Neural progenitor cell (in vitro differentiated cells): ENCODE results near the gene CDK5RAP3. TPM values are rescaled to one million over a fixed set of nuclear protein-coding genes. Genes with fewer than 3 reads are reported as not detected.

Source experiments
- DNase-seq: peaks from one replicate; pipeline ENCODE4 v3.0.0-alpha.2; 2016; ENCODE audit warnings: low spot score
- H2AFZ ChIP-seq: fragments of 200-600 bp; sonication (generic); replicated peaks from 2 replicates; pipeline ENCODE4 v1.6.1; 2016; ENCODE audit warnings: antibody characterized with exemption
- H3F3A ChIP-seq: fragments of 200-600 bp; sonication (generic); 2 replicates; pipeline ENCODE4 v1.6.1; 2016; ENCODE audit warnings: antibody characterized with exemption, low read depth
- H3K27ac ChIP-seq: fragments of 200-600 bp; sonication (generic); 2 replicates; pipeline ENCODE4 v1.5.1; 2016; ENCODE audit warnings: mild to moderate bottlenecking
- H3K27me3 ChIP-seq: fragments of 200-600 bp; sonication (generic); 2 replicates; pipeline ENCODE4 v1.6.1; 2016; ENCODE audit warnings: mild to moderate bottlenecking, moderate library complexity
- H3K36me3 ChIP-seq: fragments of 200-600 bp; sonication (generic); 2 replicates; pipeline ENCODE4 v1.5.1; 2016
- H3K4me1 ChIP-seq: fragments of 200-600 bp; sonication (generic); 2 replicates; pipeline ENCODE4 v1.6.1; 2016; ENCODE audit warnings: mixed run types
- H3K4me2 ChIP-seq: fragments of 200-600 bp; sonication (generic); 2 replicates; pipeline ENCODE4 v1.6.1; 2016
- H3K4me3 ChIP-seq: fragments of 200-600 bp; sonication (generic); 2 replicates; pipeline ENCODE4 v1.5.1; 2016
- H3K79me2 ChIP-seq: fragments of 200-600 bp; sonication (generic); 2 replicates; pipeline ENCODE4 v1.6.1; 2016; ENCODE audit warnings: low read depth
- H3K9ac ChIP-seq: fragments of 200-600 bp; sonication (generic); 2 replicates; pipeline ENCODE4 v1.6.1; 2016
- H3K9me3 ChIP-seq: fragments of 200-600 bp; sonication (generic); 2 replicates; pipeline ENCODE4 v1.5.1; 2016; ENCODE audit warnings: low read depth
- H4K20me1 ChIP-seq: fragments of 200-600 bp; sonication (generic); 2 replicates; pipeline ENCODE4 v1.6.1; 2016; ENCODE audit warnings: low read depth
- H3K27ac Mint-ChIP-seq: 3 replicates; pipeline ENCODE4 v1.8.0; 2021; ENCODE audit warnings: mixed read lengths
- H3K27me3 Mint-ChIP-seq: 2 replicates; pipeline ENCODE4 v1.8.0; 2022; ENCODE audit warnings: low read depth, mild to moderate bottlenecking, inconsistent platforms, moderate library complexity, mixed read lengths; ENCODE audit not compliant: insufficient read depth
- H3K36me3 Mint-ChIP-seq: 3 replicates; pipeline ENCODE4 v1.8.0; 2021; ENCODE audit warnings: mixed read lengths
- H3K4me1 Mint-ChIP-seq: 3 replicates; pipeline ENCODE4 v1.8.0; 2021; ENCODE audit warnings: mixed read lengths
- H3K4me3 Mint-ChIP-seq: 3 replicates; pipeline ENCODE4 v1.8.0; 2021; ENCODE audit warnings: mild to moderate bottlenecking, moderate library complexity, mixed read lengths
- H3K9me3 Mint-ChIP-seq: 3 replicates; pipeline ENCODE4 v1.8.0; 2020; ENCODE audit warnings: mixed read lengths
- CTCF ChIP-seq: fragments of 200-600 bp; sonication (generic); IDR thresholded peaks from 2 replicates; pipeline ENCODE4 v1.5.1; 2017; ENCODE audit warnings: antibody characterized with exemption, mild to moderate bottlenecking
- EZH2 ChIP-seq: fragments of 200-600 bp; sonication (generic); IDR thresholded peaks from 2 replicates; pipeline ENCODE4 v1.6.1; 2017; ENCODE audit warnings: antibody characterized with exemption, mild to moderate bottlenecking, moderate library complexity
- EZH2phosphoT487 ChIP-seq: fragments of 200-600 bp; sonication (generic); IDR thresholded peaks from 2 replicates; pipeline ENCODE4 v1.6.1; 2017; ENCODE audit warnings: antibody characterized with exemption
- total RNA-seq: library from RNA; depleted of rRNA; stranded (reverse); fragments of >200 nt; gene quantifications from 2 replicates; pipeline ENCODE4 v1.2.3, GENCODE V29; 2015; ENCODE audit warnings: low replicate concordance

CDK5RAP3 gene
- total RNA-seq, 1 donor from 2014 or later, result 104 TPM

GRCh38 chr17:47952171-47953021 lies 18.5 kb upstream of the CDK5RAP3 start:
- Mint-ChIP-seq H3K36me3 (no peaks in the 10 kb centered on the region), H3K27ac (no peak overlapping the region), H3K9me3 (no peaks in the 10 kb centered on the region), H3K4me1 (peaks cover 11% of the 10 kb centered on the region), H3K4me3 (no peak overlapping the region), H3K27me3 (peaks cover 6% of the 10 kb centered on the region)
- no peak for TF ChIP-seq CTCF
- TF ChIP-seq EZH2, result no peak
- TF ChIP-seq EZH2phosphoT487, result no peak
- no peaks in the 10 kb centered on the region for H3F3A ChIP-seq
- no peaks in the 10 kb centered on the region for H3K36me3 ChIP-seq
- H3K79me2 ChIP-seq, result no peaks in the 10 kb centered on the region
- no peak for DNase-seq
- no peaks in the 10 kb centered on the region for H3K9me3 ChIP-seq
- no peaks in the 10 kb centered on the region for H4K20me1 ChIP-seq
- H3K27me3 ChIP-seq, result peaks cover 5% of the 10 kb centered on the region
- no peak overlapping the region for H3K9ac ChIP-seq
- no peak overlapping the region for H3K27ac ChIP-seq
- no peak overlapping the region for H2AFZ ChIP-seq
- no peak overlapping the region for H3K4me3 ChIP-seq
- peaks cover 11% of the 10 kb centered on the region for H3K4me1 ChIP-seq
- no peak overlapping the region for H3K4me2 ChIP-seq

- Histone ChIP-seq H3F3A (no peaks in the 10 kb centered on the region), H2AFZ (no peak overlapping the region), H3K27ac (no peak overlapping the region), H3K36me3 (no peaks in the 10 kb centered on the region), H4K20me1 (no peaks in the 10 kb centered on the region), H3K79me2 (no peaks in the 10 kb centered on the region), H3K9ac (no peak overlapping the region), H3K27me3 (peaks cover 11% of the 10 kb centered on the region), H3K9me3 (no peaks in the 10 kb centered on the region), H3K4me1 (peaks cover 17% of the 10 kb centered on the region), H3K4me3 (no peak overlapping the region), H3K4me2 (no peak overlapping the region)
- no peak overlapping the region for H3K27ac Mint-ChIP-seq
- peaks cover 9% of the 10 kb centered on the region for H3K4me1 Mint-ChIP-seq
- DNase-seq, result no peak
- no peak overlapping the region for H3K4me3 Mint-ChIP-seq
- no peaks in the 10 kb centered on the region for H3K9me3 Mint-ChIP-seq
- H3K36me3 Mint-ChIP-seq, result no peaks in the 10 kb centered on the region
- TF ChIP-seq EZH2phosphoT487 (no peak), EZH2 (no peak), CTCF (peak; percentile 15)
- H3K27me3 Mint-ChIP-seq, result peaks cover 7% of the 10 kb centered on the region
Measured at GRCh38 chr17:47953909-47954308, 17.0 kb upstream of the CDK5RAP3 start.

- H3K9me3 Mint-ChIP-seq, result no peaks in the 10 kb centered on the region
- peaks cover 2% of the 10 kb centered on the region for H3K4me1 Mint-ChIP-seq
Measured at GRCh38 chr17:47955497-47956461, 15.1 kb upstream of the CDK5RAP3 start.

More at GRCh38 chr17:47955497-47956461, 15.1 kb upstream of the CDK5RAP3 start:
- peaks cover 6% of the 10 kb centered on the region for H3K27me3 ChIP-seq
- Mint-ChIP-seq H3K36me3 (no peaks in the 10 kb centered on the region), H3K4me3 (no peak overlapping the region), H3K27ac (no peak overlapping the region), H3K27me3 (peaks cover 10% of the 10 kb centered on the region)
- H3K27ac ChIP-seq, result no peak overlapping the region
- peaks cover 12% of the 10 kb centered on the region for H3K4me1 ChIP-seq
- H2AFZ ChIP-seq, result no peak overlapping the region
- DNase-seq, result no peak
- no peaks in the 10 kb centered on the region for H3K9me3 ChIP-seq
- no peaks in the 10 kb centered on the region for H3K36me3 ChIP-seq
- H3K4me3 ChIP-seq, result no peak overlapping the region
- H3F3A ChIP-seq, result no peaks in the 10 kb centered on the region
- no peak overlapping the region for H3K4me2 ChIP-seq
- no peak overlapping the region for H3K9ac ChIP-seq
- TF ChIP-seq CTCF, result no peak
- no peak for TF ChIP-seq EZH2
- TF ChIP-seq EZH2phosphoT487, result no peak
- no peaks in the 10 kb centered on the region for H3K79me2 ChIP-seq
- no peaks in the 10 kb centered on the region for H4K20me1 ChIP-seq
